Measurements from ENCODE around the gene TMCO4. TPM values are rescaled to one million over a fixed set of nuclear protein-coding genes. Genes with fewer than 3 reads are reported as not detected.

Gene TMCO4
- total and polyA plus RNA-seq, 4 experiments from 2014 or later: 14.9 to 32.7 (median 22.7) TPM

GRCh38 chr1:19687414-19687813 is 112.3 kb downstream of the TMCO4 start:
- no peaks in the 10 kb centered on the region for H3K27me3 Mint-ChIP-seq
- Histone ChIP-seq H3K4me3 (ENCODE audit: low read length in 2 of 2) (peak overlapping the region; percentile 4 to 20), H3K27me3 (ENCODE audit: insufficient read depth, low read length) (no peaks in the 10 kb centered on the region), H3K9me3 (ENCODE audit: control insufficient read depth in 1 of 2, low read length in 2 of 2) (no peaks in the 10 kb centered on the region), H3K36me3 (ENCODE audit: insufficient read depth, low read length) (no peaks in the 10 kb centered on the region), H3K4me1 (ENCODE audit: insufficient read depth, low read length) (peaks cover 48% of the 10 kb centered on the region), H3K27ac (ENCODE audit: low read depth, low read length) (peak overlapping the region; percentile 61)
- ChIA-PET POLR2A (ENCODE audit: partially characterized antibody) (no interaction called here), CTCF (ENCODE audit: partially characterized antibody) (interaction anchor here (3.9 kb wide), 1 partner anchor 16 kb away, joined by 18 read pairs; no protein-coding TSS in a partner anchor)
- peak overlapping the region; percentile 29 to 95 (median 91) for H3K27ac Mint-ChIP-seq
- intact Hi-C loops (cut with micrococcal nuclease): no loop called here
- peak overlapping the region in 5 of 8 donors; percentile 4 to 78 (median 54) for H3K4me3 Mint-ChIP-seq
- no peak for DNase-seq
- peaks cover 0 to 9% (median 3%) of the 10 kb centered on the region in 8 donors for H3K9me3 Mint-ChIP-seq
- peaks cover 31 to 40% of the 10 kb centered on the region in 2 donors for H3K36me3 Mint-ChIP-seq
- H3K4me1 Mint-ChIP-seq: peaks cover 26 to 56% (median 40%) of the 10 kb centered on the region in 4 donors

GRCh38 chr1:19685994-19686393 is 113.7 kb downstream of the TMCO4 start:
- H3K4me1 Mint-ChIP-seq: peaks cover 26 to 46% (median 33%) of the 10 kb centered on the region in 4 donors
- Histone ChIP-seq H3K27ac (ENCODE audit: low read depth, low read length) (no peak overlapping the region), H3K9me3 (ENCODE audit: control insufficient read depth in 1 of 2, low read length in 2 of 2) (no peaks in the 10 kb centered on the region), H3K27me3 (ENCODE audit: insufficient read depth, low read length) (no peaks in the 10 kb centered on the region), H3K4me3 (ENCODE audit: low read length in 2 of 2) (no peak overlapping the region), H3K36me3 (ENCODE audit: insufficient read depth, low read length) (no peaks in the 10 kb centered on the region), H3K4me1 (ENCODE audit: insufficient read depth, low read length) (peaks cover 48% of the 10 kb centered on the region)
- peaks cover 23 to 31% of the 10 kb centered on the region in 2 donors for H3K36me3 Mint-ChIP-seq
- no peak overlapping the region for H3K4me3 Mint-ChIP-seq
- H3K27ac Mint-ChIP-seq: peak overlapping the region in 4 of 7 donors; percentile 12 to 95 (median 28)
- CTCF ChIA-PET (ENCODE audit: partially characterized antibody): interaction anchor here (1.1 to 2.2 kb wide), 3 partner anchors 9 to 24 kb away, joined by 3 to 8 read pairs (median 3); no protein-coding TSS in a partner anchor
- POLR2A ChIA-PET (ENCODE audit: partially characterized antibody): no interaction called here
- H3K27me3 Mint-ChIP-seq: no peaks in the 10 kb centered on the region
- peaks cover 0 to 7% (median 3%) of the 10 kb centered on the region in 8 donors for H3K9me3 Mint-ChIP-seq
- intact Hi-C loops (cut with micrococcal nuclease): no loop called here
- DNase-seq: no peak

- Histone ChIP-seq H3K4me1 (ENCODE audit: insufficient read depth, low read length) (peaks cover 38% of the 10 kb centered on the region), H3K9me3 (ENCODE audit: control insufficient read depth in 1 of 2, low read length in 2 of 2) (no peaks in the 10 kb centered on the region), H3K27ac (ENCODE audit: low read depth, low read length) (no peak overlapping the region), H3K4me3 (ENCODE audit: low read length in 2 of 2) (no peak overlapping the region), H3K27me3 (ENCODE audit: insufficient read depth, low read length) (no peaks in the 10 kb centered on the region), H3K36me3 (ENCODE audit: insufficient read depth, low read length) (no peaks in the 10 kb centered on the region)
- Mint-ChIP-seq H3K4me1 (peaks cover 21 to 33% (median 28%) of the 10 kb centered on the region in 4 donors), H3K4me3 (no peak overlapping the region), H3K36me3 (peaks cover 19 to 21% of the 10 kb centered on the region in 2 donors), H3K27ac (no peak overlapping the region), H3K27me3 (no peaks in the 10 kb centered on the region), H3K9me3 (peaks cover 0 to 4% (median 0%) of the 10 kb centered on the region in 8 donors)
- intact Hi-C loops (cut with micrococcal nuclease): no loop called here
- POLR2A ChIA-PET (ENCODE audit: partially characterized antibody): no interaction called here
- CTCF ChIA-PET (ENCODE audit: partially characterized antibody): interaction anchor here (1.2 to 2.2 kb wide), 2 partner anchors 20 to 21 kb away, joined by 3 to 8 read pairs; no protein-coding TSS in a partner anchor
- DNase-seq: no peak
Measured at GRCh38 chr1:19684677-19685076, 115.0 kb downstream of the TMCO4 start.

GRCh38 chr1:19683351-19683750 is 116.4 kb downstream of the TMCO4 start:
- Mint-ChIP-seq H3K27me3 (no peaks in the 10 kb centered on the region), H3K36me3 (peaks cover 13 to 20% of the 10 kb centered on the region in 2 donors), H3K4me1 (peaks cover 11 to 20% (median 16%) of the 10 kb centered on the region in 4 donors), H3K4me3 (no peak overlapping the region), H3K9me3 (peaks cover 0 to 4% (median 0%) of the 10 kb centered on the region in 8 donors), H3K27ac (no peak overlapping the region)
- Histone ChIP-seq H3K4me1 (ENCODE audit: insufficient read depth, low read length) (peaks cover 25% of the 10 kb centered on the region), H3K4me3 (ENCODE audit: low read length in 2 of 2) (no peak overlapping the region), H3K9me3 (ENCODE audit: control insufficient read depth in 1 of 2, low read length in 2 of 2) (no peaks in the 10 kb centered on the region), H3K27ac (ENCODE audit: low read depth, low read length) (no peak overlapping the region), H3K27me3 (ENCODE audit: insufficient read depth, low read length) (no peaks in the 10 kb centered on the region), H3K36me3 (ENCODE audit: insufficient read depth, low read length) (no peaks in the 10 kb centered on the region)
- intact Hi-C loops (cut with micrococcal nuclease): no loop called here
- no peak for DNase-seq
- ChIA-PET CTCF (ENCODE audit: partially characterized antibody) (interaction anchor here (2.4 to 2.5 kb wide), 2 partner anchors 21 kb away, joined by 8 read pairs; no protein-coding TSS in a partner anchor), POLR2A (ENCODE audit: partially characterized antibody) (no interaction called here)

- no peaks in the 10 kb centered on the region for H3K36me3 ChIP-seq (ENCODE audit: insufficient read depth, low read length)
- H3K36me3 Mint-ChIP-seq: peaks cover 10 to 17% of the 10 kb centered on the region in 2 donors
- POLR2A ChIA-PET (ENCODE audit: partially characterized antibody): no interaction called here
- peak overlapping the region in 1 of 7 donors; percentile 18 for H3K27ac Mint-ChIP-seq
- no peaks in the 10 kb centered on the region for H3K27me3 Mint-ChIP-seq
- no peak overlapping the region for H3K27ac ChIP-seq (ENCODE audit: low read depth, low read length)
- no peaks in the 10 kb centered on the region for H3K9me3 Mint-ChIP-seq
- H3K27me3 ChIP-seq (ENCODE audit: insufficient read depth, low read length): no peaks in the 10 kb centered on the region
- H3K4me3 Mint-ChIP-seq: no peak overlapping the region
- intact Hi-C loops (cut with micrococcal nuclease): no loop called here
- CTCF ChIA-PET (ENCODE audit: partially characterized antibody): interaction anchor here (2.4 to 2.5 kb wide), 2 partner anchors 21 kb away, joined by 8 read pairs; no protein-coding TSS in a partner anchor
- no peak for DNase-seq
- peaks cover 9 to 15% (median 11%) of the 10 kb centered on the region in 4 donors for H3K4me1 Mint-ChIP-seq
- H3K4me1 ChIP-seq (ENCODE audit: insufficient read depth, low read length): peaks cover 20% of the 10 kb centered on the region
- no peaks in the 10 kb centered on the region for H3K9me3 ChIP-seq (ENCODE audit: control insufficient read depth in 1 of 2, low read length in 2 of 2)
- H3K4me3 ChIP-seq (ENCODE audit: low read length in 2 of 2): no peak overlapping the region
Measured at GRCh38 chr1:19682901-19683300, 116.8 kb downstream of the TMCO4 start.

- H3K4me3 Mint-ChIP-seq: no peak overlapping the region
- Histone ChIP-seq H3K27me3 (ENCODE audit: insufficient read depth, low read length) (no peaks in the 10 kb centered on the region), H3K36me3 (ENCODE audit: insufficient read depth, low read length) (no peaks in the 10 kb centered on the region), H3K4me1 (ENCODE audit: insufficient read depth, low read length) (peaks cover 14% of the 10 kb centered on the region), H3K9me3 (ENCODE audit: control insufficient read depth in 1 of 2, low read length in 2 of 2) (no peaks in the 10 kb centered on the region), H3K27ac (ENCODE audit: low read depth, low read length) (no peak overlapping the region), H3K4me3 (ENCODE audit: low read length in 2 of 2) (no peak overlapping the region)
- H3K4me1 Mint-ChIP-seq: peaks cover 3 to 9% (median 7%) of the 10 kb centered on the region in 4 donors
- peak overlapping the region in 1 of 7 donors; percentile 10 for H3K27ac Mint-ChIP-seq
- H3K9me3 Mint-ChIP-seq: no peaks in the 10 kb centered on the region
- no peak for DNase-seq
- no peaks in the 10 kb centered on the region for H3K27me3 Mint-ChIP-seq
- CTCF ChIA-PET (ENCODE audit: partially characterized antibody): interaction anchor here (1.0 to 2.5 kb wide), 3 partner anchors 20 to 33 kb away, joined by 3 to 8 read pairs (median 8); no protein-coding TSS in a partner anchor
- intact Hi-C loops (cut with micrococcal nuclease): no loop called here
- POLR2A ChIA-PET (ENCODE audit: partially characterized antibody): no interaction called here
- H3K36me3 Mint-ChIP-seq: peaks cover 10 to 12% of the 10 kb centered on the region in 2 donors
Measured at GRCh38 chr1:19682257-19682656, 117.5 kb downstream of the TMCO4 start.

- Mint-ChIP-seq H3K27ac (no peak overlapping the region), H3K36me3 (peaks cover 5 to 8% of the 10 kb centered on the region in 2 donors)
Measured at GRCh38 chr1:19680644-19681043, 119.1 kb downstream of the TMCO4 start.

More at GRCh38 chr1:19680644-19681043, 119.1 kb downstream of the TMCO4 start:
- intact Hi-C loops (cut with micrococcal nuclease): no loop called here
- no peak overlapping the region for H3K4me3 ChIP-seq (ENCODE audit: low read length in 2 of 2)
- no peaks in the 10 kb centered on the region for H3K9me3 ChIP-seq (ENCODE audit: control insufficient read depth in 1 of 2, low read length in 2 of 2)
- no peak overlapping the region for H3K4me3 Mint-ChIP-seq
- no peaks in the 10 kb centered on the region for H3K9me3 Mint-ChIP-seq
- no peaks in the 10 kb centered on the region for H3K36me3 ChIP-seq (ENCODE audit: insufficient read depth, low read length)
- H3K27me3 ChIP-seq (ENCODE audit: insufficient read depth, low read length): no peaks in the 10 kb centered on the region
- H3K27me3 Mint-ChIP-seq: peaks cover 0 to 2% of the 10 kb centered on the region in 2 donors
- peaks cover 0 to 3% (median 2%) of the 10 kb centered on the region in 4 donors for H3K4me1 Mint-ChIP-seq
- no peak for DNase-seq
- ChIA-PET POLR2A (ENCODE audit: partially characterized antibody) (no interaction called here), CTCF (ENCODE audit: partially characterized antibody) (interaction anchor here (0.7 to 0.8 kb wide), 2 partner anchors 17 to 20 kb away, joined by 3 read pairs; no protein-coding TSS in a partner anchor)
- H3K27ac ChIP-seq (ENCODE audit: low read depth, low read length): no peak overlapping the region
- H3K4me1 ChIP-seq (ENCODE audit: insufficient read depth, low read length): no peaks in the 10 kb centered on the region
